ENCODE results near the gene ST6GALNAC3. TPM values are rescaled to one million over a fixed set of nuclear protein-coding genes. Genes with fewer than 3 reads are reported as not detected.
"Not testable (repeated sequence)": the region's sequence is repeated elsewhere in the genome, so short reads cannot be mapped to it uniquely, and the experiment has no call there.

The ST6GALNAC3 gene
- total RNA-seq = 1 to 10 TPM; 3.0 to 3.5 TPM

GRCh38 chr1:76074321-76075187 lies at the start of gene ST6GALNAC3:
Gene ST6GALNAC3, plus strand, starts transcription at chr1:76074746.
- H3K4me3 Mint-ChIP-seq = peak within 1 kb of the TSS; percentile 87
- H3K4me1 Mint-ChIP-seq = peaks cover 32% of the 10 kb centered on the region
- peaks cover 6% of the 10 kb centered on the region for H3K36me3 Mint-ChIP-seq
- no peaks in the 10 kb centered on the region for H3K9me3 Mint-ChIP-seq
- H3K27ac Mint-ChIP-seq = peak within 1 kb of the TSS; percentile 81
- DNase-seq = peak; percentile 85
- H3K27me3 Mint-ChIP-seq = peaks cover 9% of the 10 kb centered on the region

- no peak overlapping the region for H3K4me3 Mint-ChIP-seq
- DNase-seq = no peak
- H3K36me3 Mint-ChIP-seq = peaks cover 2% of the 10 kb centered on the region
- no peak overlapping the region for H3K27ac Mint-ChIP-seq
- peaks cover 13% of the 10 kb centered on the region for H3K4me1 Mint-ChIP-seq
- H3K9me3 Mint-ChIP-seq = peaks cover 2% of the 10 kb centered on the region
- no peaks in the 10 kb centered on the region for H3K27me3 Mint-ChIP-seq
Observed at GRCh38 chr1:76027341-76027740, 47.2 kb upstream of the ST6GALNAC3 start.

GRCh38 chr1:76029331-76029730 lies 45.2 kb upstream of the ST6GALNAC3 start:
- no peak for DNase-seq
- no peak overlapping the region for H3K4me3 Mint-ChIP-seq
- peaks cover 2% of the 10 kb centered on the region for H3K9me3 Mint-ChIP-seq
- H3K27me3 Mint-ChIP-seq = no peaks in the 10 kb centered on the region
- peaks cover 2% of the 10 kb centered on the region for H3K36me3 Mint-ChIP-seq
- H3K27ac Mint-ChIP-seq = no peak overlapping the region
- H3K4me1 Mint-ChIP-seq = peaks cover 4% of the 10 kb centered on the region

- peaks cover 2% of the 10 kb centered on the region for H3K9me3 Mint-ChIP-seq
- H3K4me1 Mint-ChIP-seq = peaks cover 2% of the 10 kb centered on the region
- no peaks in the 10 kb centered on the region for H3K27me3 Mint-ChIP-seq
- peaks cover 2% of the 10 kb centered on the region for H3K36me3 Mint-ChIP-seq
- no peak overlapping the region for H3K4me3 Mint-ChIP-seq
- no peak for DNase-seq
- no peak overlapping the region for H3K27ac Mint-ChIP-seq
Observed at GRCh38 chr1:76031496-76031895, 43.0 kb upstream of the ST6GALNAC3 start.

GRCh38 chr1:76033800-76034475 lies 40.6 kb upstream of the ST6GALNAC3 start:
- no peaks in the 10 kb centered on the region for H3K36me3 Mint-ChIP-seq
- no peaks in the 10 kb centered on the region for H3K9me3 Mint-ChIP-seq
- DNase-seq = no peak
- no peaks in the 10 kb centered on the region for H3K27me3 Mint-ChIP-seq
- no peak overlapping the region for H3K27ac Mint-ChIP-seq
- H3K4me3 Mint-ChIP-seq = no peak overlapping the region
- H3K4me1 Mint-ChIP-seq = peaks cover 2% of the 10 kb centered on the region

GRCh38 chr1:76035053-76035452 lies 39.5 kb upstream of the ST6GALNAC3 start:
- H3K9me3 Mint-ChIP-seq = no peaks in the 10 kb centered on the region
- H3K36me3 Mint-ChIP-seq = no peaks in the 10 kb centered on the region
- H3K4me3 Mint-ChIP-seq = no peak overlapping the region
- no peaks in the 10 kb centered on the region for H3K27me3 Mint-ChIP-seq
- H3K27ac Mint-ChIP-seq = no peak overlapping the region
- peaks cover 2% of the 10 kb centered on the region for H3K4me1 Mint-ChIP-seq
- no peak for DNase-seq

GRCh38 chr1:76037324-76037723 lies 37.2 kb upstream of the ST6GALNAC3 start:
- H3K36me3 Mint-ChIP-seq = no peaks in the 10 kb centered on the region
- DNase-seq = no peak
- peaks cover 6% of the 10 kb centered on the region for H3K27me3 Mint-ChIP-seq
- H3K27ac Mint-ChIP-seq = no peak overlapping the region
- H3K4me3 Mint-ChIP-seq = no peak overlapping the region
- peaks cover 2% of the 10 kb centered on the region for H3K4me1 Mint-ChIP-seq
- H3K9me3 Mint-ChIP-seq = no peaks in the 10 kb centered on the region

- DNase-seq = no peak
- Mint-ChIP-seq H3K4me1 (no peaks in the 10 kb centered on the region), H3K27ac (no peak overlapping the region), H3K4me3 (no peak overlapping the region), H3K36me3 (no peaks in the 10 kb centered on the region), H3K27me3 (peaks cover 6% of the 10 kb centered on the region), H3K9me3 (no peaks in the 10 kb centered on the region)
Observed at GRCh38 chr1:76038287-76039004, 36.1 kb upstream of the ST6GALNAC3 start.

- no peaks in the 10 kb centered on the region for H3K9me3 Mint-ChIP-seq
- no peak overlapping the region for H3K27ac Mint-ChIP-seq
- no peak overlapping the region for H3K4me3 Mint-ChIP-seq
- no peak for DNase-seq
- peaks cover 6% of the 10 kb centered on the region for H3K27me3 Mint-ChIP-seq
- no peaks in the 10 kb centered on the region for H3K36me3 Mint-ChIP-seq
- no peaks in the 10 kb centered on the region for H3K4me1 Mint-ChIP-seq
Observed at GRCh38 chr1:76046149-76046548, 28.4 kb upstream of the ST6GALNAC3 start.

GRCh38 chr1:76048219-76048618 lies 26.3 kb upstream of the ST6GALNAC3 start:
- Mint-ChIP-seq H3K4me3 (no peak overlapping the region), H3K27ac (no peak overlapping the region), H3K27me3 (no peaks in the 10 kb centered on the region), H3K9me3 (no peaks in the 10 kb centered on the region), H3K4me1 (no peaks in the 10 kb centered on the region), H3K36me3 (no peaks in the 10 kb centered on the region)
- DNase-seq = no peak

- DNase-seq = no peak
- no peaks in the 10 kb centered on the region for H3K4me1 Mint-ChIP-seq
- no peak overlapping the region for H3K4me3 Mint-ChIP-seq
- no peaks in the 10 kb centered on the region for H3K36me3 Mint-ChIP-seq
- H3K27ac Mint-ChIP-seq = no peak overlapping the region
- H3K9me3 Mint-ChIP-seq = no peaks in the 10 kb centered on the region
- no peaks in the 10 kb centered on the region for H3K27me3 Mint-ChIP-seq
Observed at GRCh38 chr1:76048926-76049325, 25.6 kb upstream of the ST6GALNAC3 start.

GRCh38 chr1:76049498-76049897 lies 25.0 kb upstream of the ST6GALNAC3 start:
- Mint-ChIP-seq H3K27me3 (no peaks in the 10 kb centered on the region), H3K4me3 (no peak overlapping the region), H3K36me3 (no peaks in the 10 kb centered on the region), H3K4me1 (no peaks in the 10 kb centered on the region), H3K9me3 (no peaks in the 10 kb centered on the region), H3K27ac (no peak overlapping the region)
- DNase-seq = no peak

GRCh38 chr1:76050073-76050472 lies 24.5 kb upstream of the ST6GALNAC3 start:
- not testable (repeated sequence) for H3K9me3 Mint-ChIP-seq, DNase-seq, H3K4me3 Mint-ChIP-seq, H3K4me1 Mint-ChIP-seq, H3K27me3 Mint-ChIP-seq, H3K36me3 Mint-ChIP-seq, H3K27ac Mint-ChIP-seq

GRCh38 chr1:76053021-76053420 lies 21.5 kb upstream of the ST6GALNAC3 start:
- Mint-ChIP-seq H3K4me1 (no peaks in the 10 kb centered on the region), H3K4me3 (no peak overlapping the region), H3K27ac (no peak overlapping the region), H3K9me3 (no peaks in the 10 kb centered on the region), H3K36me3 (no peaks in the 10 kb centered on the region), H3K27me3 (peaks cover 6% of the 10 kb centered on the region)
- no peak for DNase-seq

GRCh38 chr1:76054359-76054758 lies 20.2 kb upstream of the ST6GALNAC3 start:
- Mint-ChIP-seq H3K27me3 (peaks cover 6% of the 10 kb centered on the region), H3K4me1 (no peaks in the 10 kb centered on the region), H3K9me3 (no peaks in the 10 kb centered on the region), H3K36me3 (no peaks in the 10 kb centered on the region), H3K27ac (no peak overlapping the region), H3K4me3 (no peak overlapping the region)
- no peak for DNase-seq
